NCI-H128 (cell line): ENCODE results near the gene ST7.
"Not testable (repeated sequence)": the region's sequence is repeated elsewhere in the genome, so short reads cannot be mapped to it uniquely, and the experiment has no call there.

Source experiments
- DNase-seq: peaks from one replicate; lab custom pipeline; 2025; ENCODE audit not compliant: unreplicated experiment; lab: John Stamatoyannopoulos, UW

ST7 gene

GRCh38 chr7:117216010-117216409 is 262.7 kb downstream of the ST7 start:
- no peak for DNase-seq

- DNase-seq = no peak
Measured at GRCh38 chr7:117216436-117217069, 263.3 kb downstream of the ST7 start.

DNA sequence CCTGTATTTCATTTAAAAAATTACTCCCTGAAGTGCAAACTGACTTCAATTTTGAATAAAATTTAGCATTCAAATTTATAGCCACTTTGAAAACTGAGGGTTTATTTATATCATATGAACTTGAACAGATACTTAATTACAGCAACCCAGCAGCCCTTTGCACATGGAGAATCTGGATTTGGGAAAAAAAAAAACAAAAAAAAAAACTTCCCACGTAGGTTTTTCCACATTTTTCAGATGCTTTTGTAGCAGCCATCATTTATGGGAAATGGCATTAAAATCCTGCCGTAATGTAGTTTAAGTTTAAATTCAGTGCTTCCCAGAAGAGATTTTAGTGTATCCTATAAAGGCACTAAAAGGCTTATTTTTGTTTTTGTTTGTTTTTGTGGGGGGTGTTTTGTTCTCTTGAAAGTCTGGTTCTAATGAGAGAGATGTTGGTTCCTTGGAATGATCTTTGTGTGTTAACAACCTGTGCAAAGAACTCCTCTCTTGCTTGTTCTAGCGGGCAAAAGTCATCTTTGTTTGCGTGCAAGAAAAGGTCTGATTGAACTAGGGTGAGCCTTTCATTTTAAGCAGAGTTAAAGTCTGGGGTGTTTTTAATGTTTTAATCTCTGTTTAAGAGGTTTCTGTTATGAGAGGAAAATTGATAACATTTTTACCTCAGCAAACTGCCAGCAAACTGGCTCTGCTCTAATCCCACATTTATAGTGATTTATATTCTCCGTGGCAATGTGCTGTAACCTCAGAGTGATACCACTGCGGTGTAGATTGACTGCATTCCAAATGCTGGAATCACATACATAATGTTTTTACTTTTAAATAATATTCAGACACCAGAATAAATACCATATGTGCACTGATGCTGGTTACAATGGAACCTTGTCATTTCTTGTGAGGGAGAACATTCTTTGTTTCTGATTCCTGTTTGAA is 264.1 kb downstream of the ST7 start:
- DNase-seq = no peak

- DNase-seq = no peak
Measured at GRCh38 chr7:117218700-117219099, 265.4 kb downstream of the ST7 start.

- DNase-seq = no peak
Measured at GRCh38 chr7:117219485-117219884, 266.2 kb downstream of the ST7 start.

- no peak for DNase-seq
Measured at GRCh38 chr7:117220836-117221235, 267.5 kb downstream of the ST7 start.

DNA sequence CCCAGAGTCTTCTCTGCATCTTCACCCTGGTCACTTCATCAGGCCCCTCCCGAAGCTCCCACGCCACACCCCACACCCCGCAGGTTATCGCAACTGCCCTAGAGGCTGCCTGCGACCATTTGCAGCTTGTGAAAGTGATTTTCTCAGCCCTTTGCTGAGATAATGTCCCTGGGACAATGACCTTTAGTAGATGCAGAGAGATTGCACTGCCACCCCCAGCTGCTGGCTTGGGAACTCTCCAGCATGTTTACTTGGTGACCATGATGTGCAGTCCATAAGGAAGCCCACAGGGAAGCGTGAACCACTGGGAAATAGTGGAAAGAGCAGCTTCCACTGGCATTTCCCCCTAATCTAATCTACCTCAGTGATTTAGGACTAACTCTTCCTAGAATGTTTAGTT is 272.2 kb downstream of the ST7 start:
- DNase-seq = no peak

GRCh38 chr7:117227091-117227490 is 273.8 kb downstream of the ST7 start:
- DNase-seq = no peak

GRCh38 chr7:117229350-117229749 is 276.0 kb downstream of the ST7 start:
- no peak for DNase-seq

DNA sequence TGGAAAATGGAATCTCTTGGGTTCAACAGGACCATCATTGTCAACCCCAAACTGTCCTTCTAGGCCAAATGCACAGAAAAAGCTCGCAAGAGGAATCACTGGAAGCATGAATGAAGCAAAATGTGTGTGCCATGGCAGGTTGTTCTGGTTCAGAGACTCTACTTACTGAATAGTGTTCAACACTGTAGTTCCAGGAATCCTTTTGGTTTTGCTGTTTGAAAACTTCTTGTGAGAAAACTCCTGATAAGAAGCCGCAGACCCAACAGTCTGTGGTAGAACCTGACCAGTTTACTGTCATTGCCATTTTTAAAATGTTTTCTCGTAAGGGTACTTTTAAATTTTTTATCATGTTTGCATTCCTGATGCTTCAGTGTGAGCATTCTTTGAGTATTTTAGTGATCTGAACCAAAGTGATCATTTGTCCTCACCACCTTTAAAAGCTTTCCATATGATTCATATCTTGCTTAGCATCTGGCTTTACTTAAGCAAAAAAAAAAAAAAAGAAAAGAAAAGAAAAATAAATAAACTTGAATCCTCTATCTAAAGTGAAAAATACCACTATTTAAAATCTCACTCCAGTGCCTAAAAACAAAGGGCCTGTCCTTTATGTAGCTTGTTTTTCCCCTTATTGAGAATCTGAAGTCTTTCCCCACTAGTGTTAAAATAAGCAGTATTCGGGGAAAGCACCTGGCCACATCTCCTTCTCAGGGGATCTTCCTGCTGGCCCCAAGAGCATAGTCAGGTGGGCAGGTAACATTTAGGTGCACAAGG is 277.2 kb downstream of the ST7 start:
- no peak for DNase-seq

DNA sequence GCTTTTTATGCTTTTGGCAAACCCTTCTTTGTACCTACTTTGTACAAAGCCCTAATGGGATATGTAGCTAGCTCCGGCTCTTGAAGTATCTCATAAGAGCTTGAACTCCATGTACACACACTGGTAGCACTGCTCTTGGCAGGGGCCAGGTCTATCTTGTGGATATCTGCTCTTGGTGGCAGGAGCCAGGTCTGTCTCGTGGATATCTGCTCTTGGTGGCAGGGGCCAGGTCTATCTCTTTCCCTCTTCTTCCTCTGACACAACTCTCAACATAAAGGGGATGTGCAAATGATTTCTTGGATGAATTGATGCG is 277.7 kb downstream of the ST7 start:
- no peak for DNase-seq

DNA sequence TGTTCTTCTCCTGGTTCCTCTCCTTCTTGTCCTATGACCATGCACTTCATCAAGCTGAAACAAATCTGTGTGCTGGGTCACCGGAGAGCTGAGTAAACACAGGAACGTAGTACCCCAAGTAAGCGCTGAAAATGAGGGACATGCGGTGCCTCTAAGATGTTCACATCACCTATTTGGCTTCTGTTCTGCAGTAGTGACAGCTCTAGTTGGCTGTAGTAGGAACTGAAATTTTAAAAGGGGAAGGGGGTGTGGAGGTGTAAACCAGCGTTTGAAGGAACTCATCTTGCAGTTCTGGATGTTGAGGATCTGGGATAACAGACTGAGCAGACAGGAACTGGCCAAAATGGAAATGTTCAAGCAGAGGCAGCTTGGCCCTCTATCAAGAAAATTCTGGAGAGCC is 284.3 kb downstream of the ST7 start:
- DNase-seq = no peak

GRCh38 chr7:117238472-117238871 is 285.2 kb downstream of the ST7 start:
- DNase-seq = no peak

DNA sequence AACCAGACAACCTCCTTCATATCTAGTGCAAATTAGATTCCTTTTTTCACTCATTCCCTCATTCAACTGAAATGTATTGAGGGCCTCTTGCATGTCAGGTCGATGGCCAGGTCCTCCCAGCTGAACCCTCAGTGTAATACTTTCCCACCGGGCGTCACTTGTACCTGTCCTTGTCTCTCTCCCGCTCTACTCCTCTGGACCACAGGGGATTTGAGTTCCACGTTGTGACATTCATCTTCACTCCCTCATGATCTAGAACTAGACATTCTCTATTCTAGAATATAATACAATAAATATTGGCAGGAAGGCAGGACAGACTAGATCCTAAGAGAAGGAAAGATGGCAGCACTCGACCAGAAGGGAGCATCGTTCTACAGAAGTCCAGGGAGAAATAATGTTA is 285.6 kb downstream of the ST7 start:
- DNase-seq = no peak

DNA sequence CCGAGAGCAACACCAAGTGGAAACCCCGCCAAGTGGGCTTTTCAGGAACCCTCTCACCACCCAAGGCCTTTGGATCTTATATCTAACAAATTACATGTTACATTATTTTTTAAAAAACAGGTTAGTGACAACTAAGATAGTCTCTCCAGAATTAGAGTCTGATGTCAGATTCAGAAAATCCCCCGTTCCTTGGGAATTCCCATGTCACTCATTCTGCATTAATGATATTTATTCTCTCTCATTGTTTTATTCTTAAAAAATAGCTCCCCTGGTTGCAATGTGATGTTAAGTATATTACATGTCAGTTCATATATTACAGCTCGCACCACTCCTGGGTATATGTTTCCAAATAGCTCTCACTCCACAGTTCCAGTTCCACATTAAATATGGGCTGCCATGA is 287.8 kb downstream of the ST7 start:
- DNase-seq = no peak

DNA sequence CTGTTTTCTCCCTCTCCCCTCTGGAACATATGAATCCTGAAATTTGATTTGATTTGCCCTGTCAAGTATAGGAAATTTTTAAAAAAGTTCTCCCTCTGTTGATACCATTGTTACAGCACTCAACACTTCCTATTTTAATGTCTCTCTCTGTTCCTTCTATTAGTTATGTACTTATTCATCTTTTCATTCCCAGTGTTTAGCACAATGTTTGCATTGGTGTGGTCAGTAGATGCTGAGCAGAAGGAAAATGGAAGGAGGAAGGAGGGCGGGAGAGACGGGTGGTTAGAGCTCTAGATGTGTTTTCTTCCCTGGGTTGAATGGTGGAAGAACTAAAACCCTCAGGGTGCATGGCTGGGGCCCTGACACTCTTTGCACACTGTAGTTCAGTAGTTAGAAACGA is 290.1 kb downstream of the ST7 start:
- no peak for DNase-seq

GRCh38 chr7:117245703-117246102 is 292.4 kb downstream of the ST7 start:
- not testable (repeated sequence) for DNase-seq

DNA sequence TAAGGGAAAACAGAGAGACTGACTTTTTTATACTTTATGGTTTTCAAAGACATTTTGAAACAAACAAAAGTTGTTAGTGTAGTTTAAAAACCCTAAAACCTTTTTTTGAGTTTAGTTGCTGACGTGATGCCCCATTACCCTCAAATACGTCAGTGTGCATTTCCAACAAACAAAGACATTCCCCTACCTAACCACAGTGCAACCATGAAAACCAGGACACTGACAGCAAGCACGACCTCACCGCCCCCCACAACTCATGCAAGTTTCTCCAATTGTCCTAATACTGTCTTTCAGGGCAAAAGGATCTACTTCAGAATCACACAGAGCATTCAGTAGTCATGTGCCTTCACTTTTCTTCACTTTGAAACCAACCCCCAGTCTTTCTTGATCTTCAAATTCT is 294.5 kb downstream of the ST7 start:
- no peak for DNase-seq

- no peak for DNase-seq
Measured at GRCh38 chr7:117248829-117249228, 295.5 kb downstream of the ST7 start.

DNA sequence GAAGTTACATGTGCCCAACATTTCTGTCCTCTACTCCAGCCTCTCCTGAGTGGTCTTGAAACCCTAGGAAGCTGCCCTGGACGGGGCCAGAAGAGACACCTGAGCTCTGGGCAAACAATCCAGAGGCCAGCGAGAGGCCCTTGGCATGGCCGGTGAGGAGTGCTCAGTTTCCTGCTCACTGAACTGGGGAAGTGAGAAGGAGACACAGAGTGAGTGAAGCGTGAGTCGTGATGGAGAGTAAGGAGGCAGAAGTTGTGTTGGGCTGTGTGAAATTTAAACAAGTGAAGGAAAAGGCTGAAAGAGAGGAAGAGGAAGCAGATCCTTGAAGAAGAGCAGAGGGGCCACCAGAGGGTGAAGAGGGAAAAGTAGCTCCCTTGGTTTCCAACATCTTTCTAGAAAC is 296.4 kb downstream of the ST7 start:
- no peak for DNase-seq

GRCh38 chr7:117250245-117250644 is 296.9 kb downstream of the ST7 start:
- no peak for DNase-seq

DNA sequence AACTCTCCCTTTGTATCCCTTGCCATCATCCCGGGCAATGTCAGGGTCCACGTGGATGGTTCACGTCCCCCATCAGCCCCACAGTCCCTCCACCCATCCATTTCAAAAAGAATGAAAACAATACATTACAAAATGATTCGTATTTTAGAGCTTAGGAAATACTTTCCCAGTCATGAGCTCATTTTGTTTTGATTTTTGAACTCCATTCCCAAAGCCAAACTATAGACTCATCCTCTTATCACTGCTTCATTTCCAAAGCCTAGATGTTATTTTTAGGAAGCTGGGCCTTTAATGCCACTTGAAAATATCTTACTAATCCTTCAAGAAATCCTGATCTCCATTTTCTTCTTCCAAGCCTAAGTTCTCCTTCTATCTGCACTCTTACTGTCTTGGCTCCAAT is 297.5 kb downstream of the ST7 start:
- no peak for DNase-seq
